ENCODE results near the gene MAP4K4.

DNA sequence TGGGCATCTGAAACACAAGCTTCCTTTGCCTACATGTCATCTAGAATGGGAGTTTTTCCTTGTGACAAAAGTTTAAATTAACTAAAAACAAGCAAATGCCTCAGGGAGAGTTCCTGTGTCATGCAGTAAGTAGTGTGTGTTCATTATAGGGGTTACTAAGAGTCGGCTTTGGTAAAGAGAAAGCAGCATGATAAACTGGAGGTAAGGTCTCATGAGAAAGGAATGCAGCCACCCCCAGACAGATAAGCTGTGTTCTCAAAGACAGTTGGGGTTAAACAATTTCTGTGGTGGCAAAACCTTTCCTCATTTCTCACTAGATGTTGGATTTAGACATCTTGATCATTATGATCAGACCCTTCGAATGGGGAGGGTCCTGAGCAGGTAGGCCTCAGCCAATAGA, 129.7 kb downstream of the MAP4K4 start:
- TF ChIP-seq, protein P1, sequence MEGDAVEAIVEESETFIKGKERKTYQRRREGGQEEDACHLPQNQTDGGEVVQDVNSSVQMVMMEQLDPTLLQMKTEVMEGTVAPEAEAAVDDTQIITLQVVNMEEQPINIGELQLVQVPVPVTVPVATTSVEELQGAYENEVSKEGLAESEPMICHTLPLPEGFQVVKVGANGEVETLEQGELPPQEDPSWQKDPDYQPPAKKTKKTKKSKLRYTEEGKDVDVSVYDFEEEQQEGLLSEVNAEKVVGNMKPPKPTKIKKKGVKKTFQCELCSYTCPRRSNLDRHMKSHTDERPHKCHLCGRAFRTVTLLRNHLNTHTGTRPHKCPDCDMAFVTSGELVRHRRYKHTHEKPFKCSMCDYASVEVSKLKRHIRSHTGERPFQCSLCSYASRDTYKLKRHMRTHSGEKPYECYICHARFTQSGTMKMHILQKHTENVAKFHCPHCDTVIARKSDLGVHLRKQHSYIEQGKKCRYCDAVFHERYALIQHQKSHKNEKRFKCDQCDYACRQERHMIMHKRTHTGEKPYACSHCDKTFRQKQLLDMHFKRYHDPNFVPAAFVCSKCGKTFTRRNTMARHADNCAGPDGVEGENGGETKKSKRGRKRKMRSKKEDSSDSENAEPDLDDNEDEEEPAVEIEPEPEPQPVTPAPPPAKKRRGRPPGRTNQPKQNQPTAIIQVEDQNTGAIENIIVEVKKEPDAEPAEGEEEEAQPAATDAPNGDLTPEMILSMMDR (IDR thresholded peaks at IDR 0.05; ENCODE audit: low read depth, low read length) = no peak
- TF ChIP-seq EZH2phosphoT487 (IDR thresholded peaks at IDR 0.05; ENCODE audit: low read depth) = no peak
